A549 (cell line): Measurements from ENCODE around the gene IST1.

ENCODE experiments used
- CHD4 ChIP-seq: fragments of 200-600 bp; sonication (generic); IDR thresholded peaks from 2 replicates; pipeline ENCODE4 v1.6.1; 2016; ENCODE audit warnings: antibody characterized with exemption, mild to moderate bottlenecking, borderline replicate concordance
- JUN ChIP-seq, 2 experiments: fragments of >200 bp; sonication (Bioruptor Twin); formaldehyde crosslinking; IDR thresholded peaks; 2 replicates in 1 of 2; 3 replicates in 1 of 2; pipeline ENCODE4 v1.6.1; 2016 to 2017
- NPAS2 ChIP-seq: fragments of 250-450 bp; sonication (Bioruptor Pico); IDR thresholded peaks from 2 replicates; pipeline ENCODE4 v1.8.0; 2022; ENCODE audit warnings: mild to moderate bottlenecking, moderate library complexity, borderline replicate concordance
- RAD21 ChIP-seq, 2 experiments: fragments of >200 bp in 1 of 2; sonication (Bioruptor Twin) in 1 of 2; formaldehyde crosslinking in 1 of 2; IDR thresholded peaks in 1 of 2; conservative IDR thresholded peaks in 1 of 2; 2 replicates in 1 of 2; 3 replicates in 1 of 2; pipeline ENCODE4 v1.6.1; 2012 to 2018; ENCODE audit warnings: inconsistent platforms in 1 of 2
- TF ChIP-seq, protein P1 (sequence below): fragments of >200 bp; sonication (Bioruptor Twin); formaldehyde crosslinking; IDR thresholded peaks from 3 replicates; pipeline ENCODE4 v1.5.1; 2016

GRCh38 chr16:71895679-71896365, 491 bp downstream of the IST1 start:
- TF ChIP-seq RAD21 (conservative IDR thresholded peaks at IDR 0.05 in 1 of 2, IDR thresholded peaks at IDR 0.05 in 1 of 2): no peak
- TF ChIP-seq, protein P1, sequence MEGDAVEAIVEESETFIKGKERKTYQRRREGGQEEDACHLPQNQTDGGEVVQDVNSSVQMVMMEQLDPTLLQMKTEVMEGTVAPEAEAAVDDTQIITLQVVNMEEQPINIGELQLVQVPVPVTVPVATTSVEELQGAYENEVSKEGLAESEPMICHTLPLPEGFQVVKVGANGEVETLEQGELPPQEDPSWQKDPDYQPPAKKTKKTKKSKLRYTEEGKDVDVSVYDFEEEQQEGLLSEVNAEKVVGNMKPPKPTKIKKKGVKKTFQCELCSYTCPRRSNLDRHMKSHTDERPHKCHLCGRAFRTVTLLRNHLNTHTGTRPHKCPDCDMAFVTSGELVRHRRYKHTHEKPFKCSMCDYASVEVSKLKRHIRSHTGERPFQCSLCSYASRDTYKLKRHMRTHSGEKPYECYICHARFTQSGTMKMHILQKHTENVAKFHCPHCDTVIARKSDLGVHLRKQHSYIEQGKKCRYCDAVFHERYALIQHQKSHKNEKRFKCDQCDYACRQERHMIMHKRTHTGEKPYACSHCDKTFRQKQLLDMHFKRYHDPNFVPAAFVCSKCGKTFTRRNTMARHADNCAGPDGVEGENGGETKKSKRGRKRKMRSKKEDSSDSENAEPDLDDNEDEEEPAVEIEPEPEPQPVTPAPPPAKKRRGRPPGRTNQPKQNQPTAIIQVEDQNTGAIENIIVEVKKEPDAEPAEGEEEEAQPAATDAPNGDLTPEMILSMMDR: no peak
- no peak for TF ChIP-seq CHD4
- no peak for TF ChIP-seq NPAS2 (CRISPR knock-in tag)
- no peak for TF ChIP-seq JUN (IDR thresholded peaks at IDR 0.05)
